Stimulated activated CD4-positive, alpha-beta T cell treated with anti-CD3 and anti-CD28 coated beads, Interleukin-12 subunit alpha, Interleukin-12 subunit beta, amount 100 ng/mL, for 48 hours (primary cell): ENCODE data around the gene HOXC12.

Experiments
- DNase-seq, 3 donors: peaks; one replicate each; pipeline ENCODE4 v3.0.0-alpha.2; 2020; ENCODE audit warnings: low read depth in 2 of 3, low spot score in 1 of 3

The HOXC12 gene

GRCh38 chr12:53940443-53941014 lies 14.2 kb upstream of the HOXC12 start:
- no peak for DNase-seq

DNA sequence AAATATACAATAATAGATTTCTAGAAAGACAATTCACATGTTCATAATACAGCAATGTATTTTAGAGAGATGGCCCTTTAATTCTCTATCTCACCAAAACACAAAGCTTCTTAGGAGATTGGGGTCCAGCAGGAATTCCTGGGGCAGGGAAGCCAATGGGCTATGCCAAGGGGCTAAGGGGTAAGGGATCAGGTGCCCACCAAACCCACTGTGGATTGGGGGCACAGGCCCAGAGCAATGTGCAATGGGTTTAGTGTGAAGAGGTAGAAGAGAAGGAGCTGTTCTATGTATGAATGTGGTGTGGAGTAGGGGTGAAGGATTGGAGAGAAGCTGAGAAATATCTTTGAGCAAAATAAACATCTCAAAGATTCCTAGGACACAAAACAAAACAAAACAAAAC lies 13.5 kb upstream of the HOXC12 start:
- no peak for DNase-seq

- no peak for DNase-seq
These were observed 13.0 kb upstream of the HOXC12 start for GRCh38 chr12:53941750-53942149.

DNA sequence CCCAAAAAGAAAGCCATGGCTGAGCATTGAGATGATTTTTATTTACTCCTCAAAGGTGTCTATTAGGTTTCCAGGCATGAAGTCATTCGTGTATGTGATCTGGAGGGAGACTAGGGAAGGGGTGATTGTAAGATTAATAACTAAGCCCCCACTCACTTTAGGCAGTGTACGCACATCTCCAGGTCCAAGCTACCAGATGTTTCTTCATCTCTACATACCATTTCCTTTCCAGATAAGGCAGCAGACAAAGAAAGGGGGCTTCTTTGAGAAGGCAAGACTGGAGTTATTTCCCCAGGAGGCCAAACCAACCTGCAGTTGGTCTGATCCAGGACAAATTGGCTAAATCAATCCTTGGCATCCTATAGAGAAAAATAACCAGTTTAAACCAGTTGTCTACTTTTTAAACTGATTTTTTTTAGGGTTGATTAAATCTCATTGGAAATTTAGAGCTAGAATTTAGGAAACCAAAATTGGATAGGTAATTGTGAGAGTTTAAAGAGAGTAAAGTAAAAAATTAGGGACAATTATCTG lies 12.2 kb upstream of the HOXC12 start:
- DNase-seq, result no peak

- no peak for DNase-seq
These were observed 10.5 kb upstream of the HOXC12 start for GRCh38 chr12:53944209-53944608.

DNA sequence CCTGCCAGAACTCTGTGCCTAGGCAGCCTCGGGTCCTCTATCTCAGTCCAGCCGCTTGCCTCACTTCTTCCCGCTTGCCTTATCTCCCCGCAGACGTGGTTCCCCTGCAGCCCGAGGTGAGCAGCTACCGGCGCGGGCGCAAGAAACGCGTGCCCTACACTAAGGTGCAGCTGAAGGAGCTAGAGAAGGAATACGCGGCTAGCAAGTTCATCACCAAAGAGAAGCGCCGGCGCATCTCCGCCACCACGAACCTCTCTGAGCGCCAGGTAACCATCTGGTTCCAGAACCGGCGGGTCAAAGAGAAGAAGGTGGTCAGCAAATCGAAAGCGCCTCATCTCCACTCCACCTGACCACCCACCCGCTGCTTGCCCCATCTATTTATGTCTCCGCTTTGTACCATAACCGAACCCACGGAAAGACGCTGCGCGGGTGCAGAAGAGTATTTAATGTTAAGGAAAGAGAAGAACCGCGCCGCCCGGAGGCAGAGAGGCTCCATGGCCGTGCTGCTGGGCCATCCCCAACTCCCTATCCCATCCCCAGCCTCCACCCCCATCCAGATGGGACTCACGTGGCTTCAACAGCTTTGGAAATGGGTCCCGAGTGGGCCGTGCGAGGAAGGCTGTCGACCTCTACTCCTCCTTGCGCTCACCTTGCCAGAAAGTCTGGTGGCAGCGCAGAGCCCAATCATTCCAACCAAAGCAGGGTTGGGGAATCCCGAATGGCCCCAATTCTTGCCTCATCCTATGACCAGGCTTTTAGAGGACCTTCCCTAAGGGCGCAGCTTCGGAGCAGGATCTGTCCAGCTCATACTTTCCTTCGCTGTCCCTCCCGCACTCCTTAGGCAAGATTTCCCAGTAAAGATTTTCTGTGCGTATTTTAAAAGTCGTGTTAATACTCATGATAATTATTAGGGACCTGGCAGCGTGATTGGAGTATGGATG lies 9.5 kb upstream of the HOXC12 start:
- no peak for DNase-seq

DNA sequence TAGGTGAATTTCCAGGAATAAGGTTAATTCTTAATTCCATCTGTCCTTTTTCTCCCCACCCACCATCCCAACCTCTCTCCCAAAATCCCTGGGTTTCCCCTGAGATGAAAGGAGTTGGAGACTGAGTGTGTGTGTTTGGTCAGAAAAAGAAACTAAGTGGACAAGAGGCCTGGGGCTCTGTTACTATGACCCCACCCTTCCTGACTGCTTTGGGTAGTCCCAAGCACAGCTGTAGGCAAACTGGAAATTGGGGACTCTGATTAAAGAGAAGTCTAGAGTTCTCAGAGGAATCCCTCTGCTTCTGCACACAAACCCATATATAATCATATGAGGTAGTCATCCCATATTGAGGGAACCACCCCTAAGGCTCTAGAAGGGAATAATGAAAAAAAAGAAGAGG lies 7.0 kb upstream of the HOXC12 start:
- no peak for DNase-seq

- no peak for DNase-seq
These were observed 5.8 kb upstream of the HOXC12 start for GRCh38 chr12:53948650-53949593.

DNA sequence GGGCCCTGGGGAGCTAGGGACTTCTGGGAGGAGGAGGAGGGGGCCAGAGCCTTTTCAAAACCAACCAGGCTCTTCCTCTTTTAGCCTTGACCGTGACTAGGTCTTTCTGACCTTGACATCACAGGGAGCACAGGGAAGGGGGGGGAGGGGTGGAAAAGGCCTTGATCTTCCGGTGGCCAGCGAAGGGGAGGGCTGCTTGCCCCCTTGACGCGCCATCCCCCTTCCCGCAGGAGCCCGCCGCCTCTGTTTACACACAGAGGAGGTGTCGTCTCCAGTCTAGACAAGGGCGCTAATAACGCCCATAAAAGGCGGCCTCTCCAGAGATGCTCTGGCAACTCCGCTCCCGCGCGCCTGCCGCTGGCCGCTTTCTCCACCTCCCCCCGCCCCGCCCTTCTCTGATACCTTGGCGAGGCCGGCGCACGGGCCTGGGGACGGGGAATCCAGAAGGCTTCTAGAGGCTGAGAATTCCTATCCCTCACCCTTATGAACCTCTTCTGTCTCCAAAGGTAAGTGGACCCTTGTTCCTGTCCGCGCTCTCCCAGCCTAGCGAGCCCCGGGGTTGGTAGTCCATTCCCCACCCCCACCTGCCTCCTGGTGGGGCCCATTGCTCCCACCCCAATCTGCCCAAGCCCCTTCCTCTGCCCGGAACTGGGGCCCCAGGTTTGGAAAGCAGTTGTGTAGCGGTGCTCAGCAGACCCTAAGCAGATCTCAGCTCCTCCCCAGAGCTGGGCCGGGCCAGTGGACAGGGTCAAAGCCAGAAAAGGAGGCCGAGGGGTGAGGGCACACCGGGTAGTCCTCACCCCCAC lies 4.9 kb upstream of the HOXC12 start:
- no peak for DNase-seq

- DNase-seq, result no peak
These were observed 4.3 kb upstream of the HOXC12 start for GRCh38 chr12:53950437-53950773.

DNA sequence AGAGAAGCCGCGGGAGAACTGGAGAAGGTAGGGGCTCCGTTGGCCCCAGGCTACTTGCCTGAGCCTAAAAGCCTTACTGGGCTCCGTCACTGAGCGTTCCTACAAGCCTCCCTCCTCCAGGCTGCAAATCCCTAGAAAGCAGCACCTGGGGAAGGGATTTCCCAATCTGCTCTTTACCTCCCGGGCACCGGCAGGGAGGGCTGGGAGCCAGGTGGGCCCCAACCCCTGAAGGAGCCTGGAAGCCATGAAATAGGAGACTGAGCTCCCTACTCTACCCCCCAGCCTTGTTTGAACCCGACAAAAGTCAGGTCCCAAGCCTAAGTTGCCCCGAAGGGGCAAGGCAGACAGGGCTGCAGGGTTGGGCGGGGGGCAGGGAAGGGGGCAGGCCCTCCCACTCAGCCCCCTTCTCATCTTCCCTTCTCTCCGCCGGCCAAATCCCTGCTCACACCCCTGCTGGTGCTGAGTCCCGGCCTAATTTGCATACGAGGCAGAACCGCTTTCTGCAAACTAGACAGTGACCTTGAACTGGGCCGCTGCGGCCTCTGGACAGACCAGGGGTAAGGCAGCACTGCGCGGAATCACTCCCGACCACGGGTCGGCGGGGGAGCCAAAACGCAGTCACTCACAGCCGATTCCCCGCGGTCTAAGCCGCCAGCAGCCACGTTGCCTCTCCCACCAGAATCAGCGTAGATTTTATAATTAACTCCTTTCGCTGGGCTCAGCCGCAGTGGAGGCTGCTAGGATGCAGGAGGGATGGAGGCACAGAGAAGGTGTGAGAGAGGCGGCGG lies 3.7 kb upstream of the HOXC12 start:
- no peak for DNase-seq

- DNase-seq, result no peak
These were observed 2.9 kb upstream of the HOXC12 start for GRCh38 chr12:53951577-53952334.

- no peak for DNase-seq
These were observed 2.4 kb upstream of the HOXC12 start for GRCh38 chr12:53952335-53952694.

DNA sequence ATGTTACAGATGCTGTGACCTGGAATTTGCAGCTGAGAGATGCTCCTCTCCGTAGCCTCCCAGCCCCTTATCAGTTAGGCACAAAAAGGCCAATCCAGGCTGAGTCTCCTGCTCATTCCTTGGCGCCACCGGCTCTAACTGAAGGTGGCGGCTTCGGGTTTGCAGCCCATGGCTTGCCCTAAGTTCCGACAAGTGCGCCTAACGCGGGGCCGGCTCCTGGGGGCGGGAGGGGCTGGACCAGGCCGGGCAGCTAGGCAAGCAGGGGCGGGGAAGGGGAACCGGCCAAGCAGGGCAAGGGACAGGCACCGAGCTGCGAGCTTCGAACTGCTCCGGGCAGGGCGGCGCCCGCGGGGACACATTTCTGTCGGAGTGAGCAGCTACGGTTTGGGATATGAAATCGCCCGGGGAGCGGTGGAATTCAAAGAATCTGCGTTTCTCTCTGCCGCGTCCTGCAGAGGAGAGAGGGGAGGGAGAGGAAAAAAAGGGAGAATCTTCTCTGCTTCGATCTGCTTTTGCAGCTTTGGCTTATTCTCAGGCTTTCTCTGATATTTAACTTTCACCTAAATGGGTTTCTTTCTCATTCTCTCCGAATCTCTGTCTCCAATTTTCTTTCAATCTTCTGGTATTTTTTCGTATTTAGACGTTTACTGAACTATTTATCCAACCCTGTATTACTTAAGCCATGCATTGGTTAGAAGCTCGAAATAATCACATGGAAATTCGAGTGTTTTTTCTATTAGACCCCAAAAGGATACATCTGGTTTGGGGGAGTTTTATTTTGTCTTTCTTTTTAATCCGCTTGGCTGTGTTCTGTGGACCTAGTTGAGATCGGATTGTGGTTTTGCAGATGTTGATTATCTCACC lies 1.6 kb upstream of the HOXC12 start:
- DNase-seq, result no peak

- no peak for DNase-seq
These were observed 641 bp upstream of the HOXC12 start for GRCh38 chr12:53953831-53954693.

GRCh38 chr12:53955036-53955775 lies 503 bp downstream of the HOXC12 start:
- DNase-seq, result no peak
